Mesothelial cell of epicardium (in vitro differentiated cells): ENCODE results near the gene EDNRA. TPM values are rescaled to one million over a fixed set of nuclear protein-coding genes. Genes with fewer than 3 reads are reported as not detected.

Source experiments
- DNase-seq, 2 experiments: peaks; one replicate each; pipeline ENCODE4 v3.0.0; 2021; ENCODE audit warnings: low spot score in 2 of 2; ENCODE audit not compliant: unreplicated experiment in 2 of 2
- H3K27ac Mint-ChIP-seq: 2 replicates; pipeline ENCODE4 v1.8.0; 2021; ENCODE audit warnings: mixed read lengths
- H3K27me3 Mint-ChIP-seq: 2 replicates; pipeline ENCODE4 v1.8.0; 2021; ENCODE audit warnings: low read depth, mixed read lengths
- H3K36me3 Mint-ChIP-seq: 2 replicates; pipeline ENCODE4 v1.8.0; 2021; ENCODE audit warnings: mixed read lengths
- H3K4me1 Mint-ChIP-seq: 2 replicates; pipeline ENCODE4 v1.8.0; 2021; ENCODE audit warnings: mixed read lengths
- H3K4me3 Mint-ChIP-seq: 2 replicates; pipeline ENCODE4 v1.8.0; 2021; ENCODE audit warnings: mild to moderate bottlenecking, moderate library complexity, mixed read lengths
- H3K9me3 Mint-ChIP-seq: 2 replicates; pipeline ENCODE4 v1.8.0; 2021; ENCODE audit warnings: mixed read lengths
- total RNA-seq: library from RNA; stranded (reverse); gene quantifications from 3 replicates; pipeline ENCODE4 v1.2.1, GENCODE V29; 2021
- TF ChIP-seq, protein P1 (sequence below): fragments of 200-600 bp; sonication (generic); IDR thresholded peaks from one replicate; pipeline ENCODE4 v1.5.0; 2021; ENCODE audit warnings: antibody characterized with exemption; ENCODE audit not compliant: unreplicated experiment

EDNRA gene
- total RNA-seq, 1 donor from 2014 or later = 140 TPM

DNA sequence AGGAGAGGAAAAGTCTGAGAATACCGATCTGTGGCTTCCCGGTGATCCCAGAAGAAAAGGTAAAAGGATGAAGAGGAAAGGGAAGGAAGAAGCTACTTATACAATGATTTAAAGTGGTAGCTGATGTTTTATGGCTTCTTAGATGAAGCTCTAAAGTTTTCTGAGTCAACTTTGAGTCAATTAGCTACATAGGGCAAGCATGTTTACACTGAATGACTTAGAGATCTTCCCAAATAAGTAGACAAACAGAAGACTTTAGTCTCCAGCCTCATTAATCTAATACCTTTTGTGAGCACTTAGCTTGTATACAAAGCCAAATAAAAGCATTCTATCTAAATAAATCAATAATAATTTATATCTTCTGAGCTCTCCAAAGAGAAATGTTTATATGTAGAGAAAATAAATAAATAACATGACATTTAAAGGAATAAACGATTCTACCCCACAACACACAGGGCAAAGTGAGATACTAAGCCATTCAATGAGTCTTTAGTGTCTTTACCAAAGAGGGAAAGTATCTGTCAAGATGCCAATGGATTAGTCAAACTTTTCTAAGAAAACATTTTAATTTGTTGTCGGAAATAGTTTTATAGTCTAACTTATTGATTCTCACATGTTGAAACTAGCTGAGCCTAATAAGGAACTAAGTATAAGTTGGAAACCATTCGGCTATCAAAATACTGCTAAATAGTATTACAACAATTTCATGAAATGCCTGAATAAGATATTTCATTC is 90.3 kb downstream of the EDNRA start:
- TF ChIP-seq, protein P1, sequence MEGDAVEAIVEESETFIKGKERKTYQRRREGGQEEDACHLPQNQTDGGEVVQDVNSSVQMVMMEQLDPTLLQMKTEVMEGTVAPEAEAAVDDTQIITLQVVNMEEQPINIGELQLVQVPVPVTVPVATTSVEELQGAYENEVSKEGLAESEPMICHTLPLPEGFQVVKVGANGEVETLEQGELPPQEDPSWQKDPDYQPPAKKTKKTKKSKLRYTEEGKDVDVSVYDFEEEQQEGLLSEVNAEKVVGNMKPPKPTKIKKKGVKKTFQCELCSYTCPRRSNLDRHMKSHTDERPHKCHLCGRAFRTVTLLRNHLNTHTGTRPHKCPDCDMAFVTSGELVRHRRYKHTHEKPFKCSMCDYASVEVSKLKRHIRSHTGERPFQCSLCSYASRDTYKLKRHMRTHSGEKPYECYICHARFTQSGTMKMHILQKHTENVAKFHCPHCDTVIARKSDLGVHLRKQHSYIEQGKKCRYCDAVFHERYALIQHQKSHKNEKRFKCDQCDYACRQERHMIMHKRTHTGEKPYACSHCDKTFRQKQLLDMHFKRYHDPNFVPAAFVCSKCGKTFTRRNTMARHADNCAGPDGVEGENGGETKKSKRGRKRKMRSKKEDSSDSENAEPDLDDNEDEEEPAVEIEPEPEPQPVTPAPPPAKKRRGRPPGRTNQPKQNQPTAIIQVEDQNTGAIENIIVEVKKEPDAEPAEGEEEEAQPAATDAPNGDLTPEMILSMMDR = no peak
- peaks cover 2% of the 10 kb centered on the region for H3K4me1 Mint-ChIP-seq
- H3K4me3 Mint-ChIP-seq = no peak overlapping the region
- H3K27ac Mint-ChIP-seq = no peak overlapping the region
- H3K27me3 Mint-ChIP-seq = no peaks in the 10 kb centered on the region
- no peak for DNase-seq
- peaks cover 31% of the 10 kb centered on the region for H3K9me3 Mint-ChIP-seq
- H3K36me3 Mint-ChIP-seq = peaks cover 11% of the 10 kb centered on the region

DNA sequence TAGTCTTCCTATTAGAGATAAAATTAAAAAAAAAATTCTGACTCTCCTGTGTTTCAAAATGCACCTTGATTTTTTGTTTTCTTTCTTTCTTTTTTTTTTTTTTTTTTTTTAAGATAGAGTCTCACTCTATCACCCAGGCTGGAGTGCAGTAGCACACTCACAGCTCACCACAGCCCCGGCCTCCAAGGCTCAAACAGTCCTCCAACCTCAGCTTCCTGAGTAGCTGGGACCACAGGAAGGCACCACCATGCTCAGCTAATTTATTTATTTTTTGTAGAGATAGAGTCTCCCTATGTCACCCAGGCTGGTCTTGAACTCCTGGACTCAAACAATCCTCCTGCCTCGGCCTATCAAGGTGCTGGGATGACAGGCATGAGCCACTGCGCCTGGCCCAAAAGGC is 95.2 kb downstream of the EDNRA start:
- Mint-ChIP-seq H3K4me1 (no peaks in the 10 kb centered on the region), H3K36me3 (peaks cover 8% of the 10 kb centered on the region), H3K4me3 (no peak overlapping the region), H3K27me3 (no peaks in the 10 kb centered on the region), H3K27ac (no peak overlapping the region), H3K9me3 (peaks cover 4% of the 10 kb centered on the region)
- TF ChIP-seq, protein P1 = no peak
- no peak for DNase-seq

DNA sequence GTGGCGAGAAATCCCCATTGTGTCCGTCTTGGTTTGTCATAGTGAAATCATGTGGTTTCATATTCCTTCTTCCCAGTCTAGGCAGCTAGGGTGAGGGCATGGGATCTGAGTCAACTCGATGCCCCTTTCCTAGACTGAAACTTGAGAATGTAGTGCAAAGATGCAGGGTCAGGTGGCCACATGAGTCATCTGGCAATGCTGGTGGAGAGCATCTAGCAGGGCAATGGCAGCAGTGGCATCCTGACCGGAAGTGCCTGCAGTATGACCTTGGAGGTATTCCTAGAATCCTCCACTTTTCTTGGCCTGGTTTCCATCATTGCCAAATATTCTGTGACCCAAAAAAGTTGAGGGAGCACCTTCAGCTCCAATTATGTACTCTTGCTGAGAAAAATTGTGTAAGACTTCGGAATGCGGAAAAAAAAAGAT is 97.2 kb downstream of the EDNRA start:
- TF ChIP-seq, protein P1 = no peak
- Mint-ChIP-seq H3K4me1 (peaks cover 12% of the 10 kb centered on the region), H3K4me3 (no peak overlapping the region), H3K27ac (no peak overlapping the region), H3K36me3 (peaks cover 12% of the 10 kb centered on the region), H3K9me3 (peaks cover 7% of the 10 kb centered on the region), H3K27me3 (no peaks in the 10 kb centered on the region)
- DNase-seq = no peak

DNA sequence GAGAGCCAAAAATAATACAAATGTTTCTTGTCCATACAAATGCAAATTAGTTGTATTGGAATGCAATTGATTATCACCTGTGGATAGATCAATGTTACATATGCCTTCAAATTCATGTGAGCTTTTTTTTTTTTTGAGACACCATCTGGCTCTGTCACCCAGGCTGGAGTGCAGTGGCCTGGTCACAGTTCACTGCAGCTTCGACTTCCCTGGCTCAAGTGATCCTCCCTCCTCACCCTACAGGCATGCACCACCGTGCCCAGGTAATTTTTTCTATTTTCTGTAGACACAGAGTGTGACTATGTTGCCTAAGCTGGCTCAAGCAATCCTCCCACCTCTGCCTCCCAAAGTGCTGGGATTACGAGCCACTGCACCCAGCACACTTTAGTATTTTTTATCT is 97.7 kb downstream of the EDNRA start:
- H3K27ac Mint-ChIP-seq = no peak overlapping the region

DNA sequence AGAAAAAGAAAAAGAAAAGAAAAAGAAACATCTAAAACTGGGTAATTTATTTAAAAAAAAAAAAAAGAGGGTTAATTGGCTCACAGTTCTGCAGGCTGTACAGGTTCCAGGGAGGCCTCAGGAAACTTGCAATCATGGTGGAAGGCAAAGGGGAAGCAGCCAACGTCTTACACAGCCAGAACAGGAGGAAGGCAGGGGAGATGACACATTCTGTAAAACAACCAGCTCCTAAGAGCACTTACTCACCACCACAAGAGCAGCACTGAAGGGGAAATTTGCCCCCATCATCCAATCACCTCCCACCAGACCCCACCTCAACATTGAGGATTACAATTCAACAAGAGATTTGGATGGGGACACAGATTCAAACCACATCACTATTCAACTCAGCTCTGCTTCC is 99.5 kb downstream of the EDNRA start:
- no peak for DNase-seq
- no peaks in the 10 kb centered on the region for H3K27me3 Mint-ChIP-seq
- H3K9me3 Mint-ChIP-seq = peaks cover 22% of the 10 kb centered on the region
- peaks cover 24% of the 10 kb centered on the region for H3K36me3 Mint-ChIP-seq
- no peak overlapping the region for H3K4me3 Mint-ChIP-seq
- H3K4me1 Mint-ChIP-seq = peaks cover 12% of the 10 kb centered on the region
- H3K27ac Mint-ChIP-seq = no peak overlapping the region
- TF ChIP-seq, protein P1 = no peak

More for the DNA sequence above, 97.7 kb downstream of the EDNRA start:
- no peak overlapping the region for H3K4me3 Mint-ChIP-seq
- no peak for DNase-seq
- peaks cover 12% of the 10 kb centered on the region for H3K4me1 Mint-ChIP-seq
- no peaks in the 10 kb centered on the region for H3K27me3 Mint-ChIP-seq
- TF ChIP-seq, protein P1 = no peak
- H3K9me3 Mint-ChIP-seq = peaks cover 9% of the 10 kb centered on the region
- H3K36me3 Mint-ChIP-seq = peaks cover 12% of the 10 kb centered on the region
